AG04449 (cell line): ENCODE measurements around the gene FBXO8.
A peak's percentile ranks its signal among the peaks of the same experiment; 100 is the strongest.

ENCODE experiments used
- CTCF ChIA-PET: fragments of 350-600 bp; formaldehyde crosslinking; extraction: SDS; loops from one replicate; lab custom pipeline; 2021; ENCODE audit warnings: antibody characterized with exemption; lab: Yijun Ruan, JAX
- POLR2A ChIA-PET: fragments of 400-600, 350-600 bp; formaldehyde crosslinking; extraction: SDS; loops from one replicate; lab custom pipeline; 2020; ENCODE audit warnings: antibody characterized with exemption, inconsistent platforms; lab: Yijun Ruan, JAX
- DNase-seq: peaks from one replicate; pipeline ENCODE4 v3.0.0-alpha.2; 2010; ENCODE audit warnings: low read depth, low spot score
- H3K4me3 ChIP-seq: 2 replicates; pipeline ENCODE4 v1.5.1; 2011; ENCODE audit warnings: low read depth, mild to moderate bottlenecking, control low read depth, low read length
- TF ChIP-seq, protein P1 (sequence below): IDR thresholded peaks from one replicate; pipeline ENCODE4 v1.5.1; 2011; ENCODE audit warnings: mild to moderate bottlenecking, moderate library complexity, low read length, control low read depth, inconsistent platforms; ENCODE audit not compliant: insufficient read depth; ENCODE audit errors: missing control alignments

FBXO8 gene

DNA sequence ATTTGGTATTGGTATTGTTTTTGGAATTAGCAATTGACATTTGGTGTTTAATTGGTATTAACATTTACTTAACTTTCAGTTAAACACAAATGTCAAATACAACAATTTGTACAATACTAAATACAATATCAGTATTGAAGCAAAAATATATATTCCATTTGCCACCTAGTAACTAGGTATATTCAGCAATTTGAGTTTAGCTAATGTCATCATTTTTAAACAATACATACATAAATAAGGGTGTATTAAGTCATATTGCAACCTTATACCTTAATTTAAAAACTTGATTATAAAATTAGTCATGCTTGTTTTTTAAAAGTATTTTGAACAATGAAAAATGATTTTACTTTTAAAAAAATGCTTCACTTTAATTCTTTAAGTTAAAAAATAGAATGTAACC lies 53.3 kb downstream of the FBXO8 start:
- CTCF ChIA-PET = interaction anchor here (0.8 kb wide), 1 partner anchor 12 kb away, joined by 3 read pairs; no protein-coding TSS in a partner anchor
- POLR2A ChIA-PET = no interaction called here
- no peak for DNase-seq
- H3K4me3 ChIP-seq = no peak overlapping the region
- TF ChIP-seq, protein P1, sequence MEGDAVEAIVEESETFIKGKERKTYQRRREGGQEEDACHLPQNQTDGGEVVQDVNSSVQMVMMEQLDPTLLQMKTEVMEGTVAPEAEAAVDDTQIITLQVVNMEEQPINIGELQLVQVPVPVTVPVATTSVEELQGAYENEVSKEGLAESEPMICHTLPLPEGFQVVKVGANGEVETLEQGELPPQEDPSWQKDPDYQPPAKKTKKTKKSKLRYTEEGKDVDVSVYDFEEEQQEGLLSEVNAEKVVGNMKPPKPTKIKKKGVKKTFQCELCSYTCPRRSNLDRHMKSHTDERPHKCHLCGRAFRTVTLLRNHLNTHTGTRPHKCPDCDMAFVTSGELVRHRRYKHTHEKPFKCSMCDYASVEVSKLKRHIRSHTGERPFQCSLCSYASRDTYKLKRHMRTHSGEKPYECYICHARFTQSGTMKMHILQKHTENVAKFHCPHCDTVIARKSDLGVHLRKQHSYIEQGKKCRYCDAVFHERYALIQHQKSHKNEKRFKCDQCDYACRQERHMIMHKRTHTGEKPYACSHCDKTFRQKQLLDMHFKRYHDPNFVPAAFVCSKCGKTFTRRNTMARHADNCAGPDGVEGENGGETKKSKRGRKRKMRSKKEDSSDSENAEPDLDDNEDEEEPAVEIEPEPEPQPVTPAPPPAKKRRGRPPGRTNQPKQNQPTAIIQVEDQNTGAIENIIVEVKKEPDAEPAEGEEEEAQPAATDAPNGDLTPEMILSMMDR = no peak

GRCh38 chr4:174228988-174229387 lies 54.5 kb downstream of the FBXO8 start:
- H3K4me3 ChIP-seq = no peak overlapping the region
- TF ChIP-seq, protein P1 = no peak
- CTCF ChIA-PET = no interaction called here
- no peak for DNase-seq
- POLR2A ChIA-PET = no interaction called here

DNA sequence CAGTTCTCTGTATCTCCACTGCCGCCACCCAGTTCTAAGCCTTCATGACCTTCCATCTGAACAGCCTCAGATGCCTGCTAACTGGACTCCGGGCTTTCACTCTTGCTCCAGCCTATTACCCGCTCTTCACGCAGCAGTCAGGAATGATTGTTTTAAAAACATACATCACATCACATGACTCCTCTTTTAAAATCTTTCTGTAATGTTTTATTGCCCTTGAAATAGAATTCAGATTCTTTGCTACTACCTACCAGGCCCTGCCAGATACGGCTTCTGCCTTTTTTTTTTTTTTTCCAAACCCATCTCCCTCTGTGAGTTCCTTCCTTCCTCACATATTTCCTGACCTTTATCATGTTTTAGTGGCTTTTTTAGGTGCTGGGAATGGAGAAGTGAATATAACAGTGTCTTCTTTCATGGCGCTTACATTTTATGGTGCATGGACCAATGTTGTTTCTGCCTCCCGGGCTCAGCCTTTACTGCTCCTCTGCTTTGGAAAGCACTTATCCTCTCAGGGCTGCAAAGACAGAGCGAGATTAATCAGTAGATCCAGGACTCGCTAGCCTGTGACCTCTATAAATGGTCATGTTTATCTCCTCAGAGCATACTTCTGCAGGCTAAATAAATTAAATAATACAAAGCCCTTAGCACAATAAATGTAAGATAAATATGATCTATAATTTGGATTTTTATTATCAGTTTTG lies 58.0 kb downstream of the FBXO8 start:
- DNase-seq = no peak
- ChIA-PET POLR2A (no interaction called here), CTCF (interaction anchor here (1.1 kb wide), 1 partner anchor 93 kb away, joined by 3 read pairs; no protein-coding TSS in a partner anchor)
- TF ChIP-seq, protein P1 = no peak
- no peak overlapping the region for H3K4me3 ChIP-seq

- TF ChIP-seq, protein P1 = no peak
- CTCF ChIA-PET = interaction anchor here (6.4 kb wide), 1 partner anchor 96 kb away, joined by 61 read pairs; no protein-coding TSS in a partner anchor
- no peak overlapping the region for H3K4me3 ChIP-seq
- POLR2A ChIA-PET = no interaction called here
- no peak for DNase-seq
Observed at GRCh38 chr4:174224550-174224949, 58.9 kb downstream of the FBXO8 start.

DNA sequence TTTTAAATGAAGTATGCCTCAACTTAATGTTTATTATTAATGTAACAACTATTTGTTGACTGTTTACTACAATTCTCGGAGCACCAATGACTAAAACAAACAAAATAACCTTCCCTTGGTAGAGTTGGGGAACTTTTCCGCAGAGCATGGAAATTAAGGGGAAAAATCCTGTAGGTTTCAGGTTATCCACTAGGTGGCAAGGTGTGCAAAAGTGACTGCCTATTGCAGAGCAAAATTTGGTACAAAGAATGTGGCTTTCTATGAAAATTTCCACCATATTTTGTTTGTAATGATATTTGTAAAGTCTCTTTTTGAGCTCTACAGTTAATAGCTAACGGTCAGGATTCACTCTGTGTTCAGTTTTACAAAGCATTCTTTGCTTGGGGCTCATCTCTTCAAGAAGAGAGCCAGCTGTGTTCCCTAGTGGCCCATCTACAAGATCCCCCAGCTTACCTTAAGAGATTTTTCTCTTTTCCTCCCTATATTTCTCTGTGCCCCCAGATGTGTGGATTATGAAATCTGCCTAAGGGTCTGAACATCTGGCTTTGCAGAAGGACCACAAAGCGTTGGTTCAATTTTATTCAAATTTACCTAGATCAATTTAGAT lies 61.1 kb downstream of the FBXO8 start:
- POLR2A ChIA-PET = no interaction called here
- TF ChIP-seq, protein P1 = peak; percentile 39
- no peak overlapping the region for H3K4me3 ChIP-seq
- CTCF ChIA-PET = interaction anchor here (0.7 to 6.4 kb wide), 10 partner anchors 11 to 98 kb away, joined by 3 to 61 read pairs (median 3); no protein-coding TSS in a partner anchor
- DNase-seq = no peak

GRCh38 chr4:174218127-174218790 lies 65.2 kb downstream of the FBXO8 start:
- TF ChIP-seq, protein P1 = no peak
- DNase-seq = no peak
- ChIA-PET POLR2A (no interaction called here), CTCF (interaction anchor here (1.1 to 2.2 kb wide), 2 partner anchors 12 to 713 kb away, joined by 3 to 6 read pairs; no protein-coding TSS in a partner anchor)
- H3K4me3 ChIP-seq = peak overlapping the region; percentile 43
